ENCODE measurements around the gene ANKFN1.

ANKFN1 gene

GRCh38 chr17:56148333-56148732 lies 4.9 kb upstream of the ANKFN1 start:
- DNase-seq = no peak

- DNase-seq = no peak
These were observed 3.8 kb upstream of the ANKFN1 start for GRCh38 chr17:56149266-56150036.

GRCh38 chr17:56150649-56151048 lies 2.6 kb upstream of the ANKFN1 start:
- no peak for DNase-seq

- DNase-seq = no peak
These were observed 4.6 kb downstream of the ANKFN1 start for GRCh38 chr17:56157845-56158244.

GRCh38 chr17:56158344-56158743 lies 5.1 kb downstream of the ANKFN1 start:
- DNase-seq = no peak

- DNase-seq = no peak
These were observed 5.9 kb downstream of the ANKFN1 start for GRCh38 chr17:56158915-56159825.

- no peak for DNase-seq
These were observed 6.6 kb downstream of the ANKFN1 start for GRCh38 chr17:56159826-56160380.

GRCh38 chr17:56160422-56160821 lies 7.1 kb downstream of the ANKFN1 start:
- no peak for DNase-seq

- no peak for DNase-seq
These were observed 11.9 kb downstream of the ANKFN1 start for GRCh38 chr17:56165072-56165641.

- DNase-seq = no peak
These were observed 14.2 kb downstream of the ANKFN1 start for GRCh38 chr17:56167491-56167890.

- no peak for DNase-seq
These were observed 16.3 kb downstream of the ANKFN1 start for GRCh38 chr17:56169621-56170020.

- no peak for DNase-seq
These were observed 18.1 kb downstream of the ANKFN1 start for GRCh38 chr17:56171186-56171959.

GRCh38 chr17:56172517-56172982 lies 19.3 kb downstream of the ANKFN1 start:
- no peak for DNase-seq

GRCh38 chr17:56173026-56173425 lies 19.8 kb downstream of the ANKFN1 start:
- DNase-seq = no peak

- DNase-seq = no peak
These were observed 20.9 kb downstream of the ANKFN1 start for GRCh38 chr17:56173958-56174835.

GRCh38 chr17:56175299-56175955 lies 22.2 kb downstream of the ANKFN1 start:
- DNase-seq = no peak

- no peak for DNase-seq
These were observed 22.8 kb downstream of the ANKFN1 start for GRCh38 chr17:56176091-56176490.

- no peak for DNase-seq
These were observed 24.1 kb downstream of the ANKFN1 start for GRCh38 chr17:56177361-56177760.

GRCh38 chr17:56178203-56178602 lies 24.9 kb downstream of the ANKFN1 start:
- DNase-seq = no peak

- no peak for DNase-seq
These were observed 28.8 kb downstream of the ANKFN1 start for GRCh38 chr17:56182081-56182480.

GRCh38 chr17:56184650-56185049 lies 31.4 kb downstream of the ANKFN1 start:
- no peak for DNase-seq

All from CD4-positive, alpha-beta T cell treated with Interleukin-4 for 4 hours (primary cell).